Activated CD8-positive, alpha-beta memory T cell treated with anti-CD3 and anti-CD28 coated beads, Interleukin-2, amount 50 U/mL, for 24 hours (primary cell): ENCODE data around the gene MRGPRX1.
"Not testable (repeated sequence)": the region's sequence is repeated elsewhere in the genome, so short reads cannot be mapped to it uniquely, and the experiment has no call there.

Experiments
- DNase-seq: peaks from one replicate; pipeline ENCODE4 v3.0.0-alpha.2; 2020; ENCODE audit errors: extremely low read depth

Gene MRGPRX1

DNA sequence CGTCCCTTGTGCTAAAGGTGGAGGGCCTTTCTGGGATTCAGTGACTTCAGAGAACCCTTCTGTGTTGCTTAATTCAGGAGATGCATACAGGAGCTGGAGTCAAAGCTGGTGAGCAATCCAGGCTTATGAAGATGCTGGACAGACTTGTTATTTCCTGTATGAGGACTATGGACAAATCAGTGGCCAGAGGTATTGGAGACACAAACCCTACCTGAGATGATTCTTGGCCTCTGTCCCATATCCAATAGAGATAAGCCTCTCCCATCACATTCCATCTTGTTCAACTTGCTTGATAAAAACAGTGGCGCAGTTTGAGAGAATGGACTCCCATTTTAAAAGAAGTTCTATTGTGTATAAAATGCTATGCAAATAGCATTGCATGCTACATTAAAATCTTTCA is at the start of gene MRGPRX1:
Gene MRGPRX1, minus strand, starts transcription at position 101 of the 400 bp plus-strand sequence. CDS start 4,630 bp downstream, outside the sequence.
- DNase-seq: no peak

DNA sequence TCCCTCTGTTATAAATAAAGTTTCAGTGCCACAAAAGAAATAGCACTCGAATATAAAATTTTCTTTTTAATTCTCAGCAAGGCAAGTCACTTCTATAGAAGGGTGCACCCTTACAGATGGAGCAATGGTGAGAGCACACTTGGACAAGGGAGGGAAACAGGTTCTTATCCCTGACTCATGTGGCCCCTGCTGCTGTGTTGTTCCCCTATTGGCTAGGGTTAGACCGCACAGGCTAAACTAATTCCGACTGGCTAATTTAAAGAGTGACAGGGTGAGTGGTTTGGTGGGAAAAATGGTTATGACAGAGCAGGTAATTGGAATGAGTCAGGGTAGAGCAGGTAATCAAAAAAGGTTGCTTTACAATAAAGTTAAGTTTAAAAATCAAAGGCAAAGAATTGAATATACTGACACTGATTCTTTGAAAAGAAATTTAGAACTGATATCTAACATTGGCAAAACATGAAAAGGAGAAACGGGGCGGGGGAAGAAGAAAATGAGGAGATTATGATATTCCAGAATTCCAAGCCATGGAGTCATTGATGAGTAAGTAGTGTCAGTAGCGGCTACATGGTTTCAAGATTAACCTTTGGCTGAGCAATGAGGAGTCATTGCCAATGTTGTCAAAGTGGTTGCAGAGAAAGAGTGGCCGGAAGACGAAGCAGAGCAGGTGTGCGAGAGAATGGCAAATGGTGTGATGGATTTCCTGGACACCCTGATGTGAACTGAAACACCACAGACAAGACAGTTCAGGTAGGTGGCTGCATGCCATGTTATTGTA is 48.4 kb upstream of the MRGPRX1 start:
- DNase-seq: no peak

DNA sequence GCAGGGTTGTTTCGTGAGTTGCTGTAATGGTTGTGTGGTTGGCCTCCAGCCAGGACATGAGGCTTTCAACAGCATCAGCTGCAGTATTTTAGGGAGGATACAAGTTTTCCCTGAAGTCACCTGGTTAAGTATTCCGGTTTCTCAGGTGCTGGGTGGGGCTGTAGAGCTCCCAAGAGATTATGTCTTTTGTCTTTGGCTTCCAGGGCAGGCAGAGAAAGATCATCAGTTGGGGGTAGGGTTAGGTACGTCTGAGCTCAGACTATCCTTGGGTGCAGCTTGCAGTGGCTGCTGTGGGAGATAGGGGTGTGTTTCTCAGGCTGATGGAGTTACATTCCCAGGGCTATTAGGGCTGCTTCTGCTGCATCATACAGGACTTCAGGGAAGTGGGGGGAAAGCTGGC is 47.5 kb upstream of the MRGPRX1 start:
- no peak for DNase-seq

DNA sequence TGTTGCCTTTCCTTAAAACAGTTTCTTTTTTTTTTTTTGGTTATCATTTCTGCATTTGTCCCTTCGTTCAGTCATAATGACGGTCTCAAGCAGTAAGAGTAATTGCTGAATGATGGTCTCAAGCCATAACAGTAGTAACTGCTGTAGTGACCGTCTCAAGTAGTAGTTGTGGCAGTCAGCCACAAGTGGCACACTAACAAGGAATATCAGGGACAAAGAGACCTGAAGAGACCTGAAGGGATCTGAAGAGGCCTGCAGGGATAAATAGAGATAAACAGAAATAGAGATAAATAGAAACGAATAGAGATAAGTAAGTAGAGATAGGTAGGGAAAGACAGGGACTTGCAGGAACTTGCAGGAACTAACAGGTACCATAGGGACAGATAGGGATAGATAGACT is 42.7 kb upstream of the MRGPRX1 start:
- DNase-seq: no peak

DNA sequence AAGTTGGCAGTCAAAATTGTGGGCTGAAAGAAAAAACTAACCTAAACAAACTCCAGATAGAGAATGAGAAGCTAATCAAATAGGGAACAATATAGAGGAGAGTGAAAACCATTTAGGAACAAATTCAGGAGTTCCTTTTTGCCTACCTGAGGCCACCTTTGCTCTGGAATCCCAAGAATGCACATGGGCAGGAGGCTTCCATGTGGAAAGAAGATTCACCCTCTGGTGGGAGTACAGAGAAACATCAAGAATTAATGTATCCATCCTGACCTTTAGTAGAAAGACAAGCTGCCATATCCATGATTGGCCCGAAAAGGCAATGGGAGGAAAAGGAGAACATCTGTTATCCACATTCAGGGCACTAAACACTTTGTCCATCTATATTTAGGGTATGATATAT is 35.0 kb upstream of the MRGPRX1 start:
- no peak for DNase-seq

DNA sequence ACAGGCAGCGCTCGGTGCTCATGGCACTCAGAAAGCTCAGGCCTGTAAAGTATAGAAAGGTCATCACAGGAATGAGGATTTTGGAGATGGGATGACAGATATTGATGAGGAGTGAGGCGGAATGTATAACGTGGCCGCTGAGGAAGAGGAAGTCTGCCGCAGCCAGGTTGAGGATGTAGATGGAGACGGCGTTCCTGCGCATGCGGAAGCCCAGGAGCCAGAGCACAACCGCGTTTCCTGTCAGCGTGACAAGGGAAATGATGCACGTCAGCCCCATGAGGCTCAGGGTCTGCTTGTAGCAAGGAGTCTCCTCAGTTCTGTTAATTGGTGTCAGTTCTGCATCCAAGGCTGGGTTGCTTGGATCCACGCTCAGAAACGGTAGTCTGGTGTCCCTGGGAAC is 33.1 kb upstream of the MRGPRX1 start:
- no peak for DNase-seq

DNA sequence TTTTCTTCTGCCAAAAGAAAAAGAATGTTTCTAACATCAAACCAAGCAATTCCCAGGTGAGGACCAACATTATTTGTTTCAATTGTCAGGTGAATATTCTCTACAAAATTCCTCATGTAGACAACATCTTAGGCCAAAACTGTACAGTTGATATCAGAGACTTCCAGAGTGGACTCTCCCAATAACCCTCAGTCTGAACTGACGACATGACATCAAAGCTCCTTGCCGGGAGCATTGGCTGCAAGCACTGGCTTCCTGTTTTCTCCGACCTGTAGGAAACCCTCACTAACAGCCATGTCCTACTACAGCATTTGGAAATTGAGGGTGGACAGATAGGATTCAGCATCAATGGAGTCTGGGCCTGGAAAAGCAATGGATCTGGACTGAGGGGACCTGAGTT is 30.5 kb upstream of the MRGPRX1 start:
- no peak for DNase-seq

DNA sequence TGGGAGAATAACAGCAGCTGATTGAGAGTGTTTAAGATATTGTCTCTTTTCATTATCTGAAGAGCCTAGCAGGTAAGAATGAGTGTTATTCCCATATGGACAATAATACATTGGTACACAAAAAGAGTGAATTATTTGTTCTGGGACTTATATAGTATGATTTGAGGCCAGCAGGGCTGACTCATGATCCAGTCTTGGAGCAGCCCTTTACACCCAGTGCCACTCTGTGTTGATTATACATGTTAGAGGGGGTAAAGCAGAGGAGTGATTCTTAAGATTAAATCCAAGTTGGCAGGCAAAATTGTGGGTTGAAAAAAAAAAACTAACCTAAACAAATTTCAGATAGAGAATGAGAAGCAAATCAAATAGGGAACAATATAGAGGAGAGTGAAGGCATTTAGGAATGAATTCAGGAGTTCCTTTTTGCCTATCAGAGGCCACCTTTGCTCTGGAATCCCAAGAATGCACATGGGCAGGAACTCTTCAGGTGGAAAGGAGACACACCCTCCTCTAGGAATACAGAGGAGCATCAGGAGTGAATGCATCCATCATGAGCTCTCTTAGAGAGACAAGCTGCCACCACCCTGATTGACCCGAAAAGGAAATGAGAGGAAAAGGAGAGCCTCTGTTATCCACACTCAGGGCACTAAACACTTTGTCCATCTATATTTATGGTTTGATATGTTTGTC is 19.2 kb upstream of the MRGPRX1 start:
- DNase-seq: no peak

DNA sequence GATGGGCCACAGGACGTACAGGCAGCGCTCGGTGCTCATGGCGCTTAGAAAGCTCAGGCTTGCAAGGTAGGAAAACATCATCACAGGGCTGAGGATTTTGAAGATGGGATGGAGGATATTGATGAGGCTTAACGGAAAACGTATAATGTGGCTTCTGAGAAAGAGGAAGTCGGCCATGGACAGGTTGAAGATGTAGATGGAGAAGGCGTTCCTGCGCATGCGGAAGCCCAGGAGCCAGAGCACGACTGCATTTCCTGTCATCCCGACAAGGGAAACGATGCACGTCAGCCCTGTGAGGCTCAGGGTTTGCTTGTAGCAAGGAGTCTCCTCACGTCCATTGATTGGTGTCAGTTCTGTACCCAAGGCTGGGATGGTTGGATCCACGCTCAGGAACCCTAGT is 17.4 kb upstream of the MRGPRX1 start:
- DNase-seq: no peak

DNA sequence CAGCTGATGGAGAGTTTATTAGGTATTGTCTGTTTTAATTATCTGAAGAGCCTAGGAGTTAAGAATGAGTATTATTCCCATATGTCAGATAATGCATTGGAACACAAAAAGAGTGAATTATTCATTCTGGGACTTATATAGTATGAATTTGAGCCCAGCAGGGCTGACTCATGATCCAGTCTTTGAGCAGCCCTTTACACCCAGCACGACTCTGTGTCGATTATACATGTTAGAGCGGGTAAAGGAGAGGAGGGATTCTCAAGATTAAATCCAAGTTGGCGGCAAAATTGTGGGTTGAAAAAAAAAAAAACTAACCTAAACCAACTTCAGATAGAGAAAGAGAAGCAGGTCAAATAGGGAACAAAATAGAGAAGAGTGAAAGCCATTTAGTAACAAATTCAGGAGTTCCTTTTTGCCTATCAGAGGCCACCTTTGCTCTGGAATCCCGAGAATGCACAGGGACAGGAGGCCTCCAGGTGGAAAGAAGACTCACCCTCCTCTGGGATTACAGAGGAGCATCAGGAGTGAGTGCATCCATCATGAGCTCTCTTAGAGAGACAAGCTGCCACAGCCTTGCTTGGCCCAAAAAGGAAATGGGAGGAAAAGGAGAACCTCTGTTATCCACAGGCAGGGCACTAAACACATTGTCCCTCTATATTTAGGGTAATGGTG is 3.1 kb downstream of the MRGPRX1 start:
- no peak for DNase-seq

DNA sequence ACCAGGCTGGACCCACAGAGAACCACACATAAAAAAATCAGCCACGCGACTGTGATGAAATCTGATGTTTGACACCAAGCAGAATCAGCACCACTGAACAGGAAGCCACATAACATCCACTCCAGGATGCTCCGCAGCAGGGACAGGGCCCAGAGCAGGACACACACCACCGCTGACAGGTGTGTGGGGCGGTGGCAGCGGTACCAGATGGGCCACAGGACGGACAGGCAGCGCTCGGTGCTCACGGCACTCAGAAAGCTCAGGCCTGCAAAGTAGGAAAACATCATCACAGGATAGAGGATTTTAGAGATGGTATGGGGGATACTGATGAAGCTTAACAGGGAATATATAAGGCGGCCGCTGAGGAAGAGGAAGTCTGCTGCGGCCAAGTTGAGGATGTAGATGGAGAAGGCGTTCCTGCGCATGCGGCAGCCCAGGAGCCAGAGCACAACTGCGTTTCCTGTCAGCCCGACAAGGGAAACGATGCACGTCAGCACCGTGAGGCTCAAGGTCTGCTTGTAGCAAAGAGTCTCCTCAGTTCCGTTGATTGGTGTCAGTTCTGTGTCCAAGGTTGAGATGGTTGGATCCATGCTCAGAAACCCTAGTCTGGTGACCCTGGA is 4.9 kb downstream of the MRGPRX1 start:
- no peak for DNase-seq

DNA sequence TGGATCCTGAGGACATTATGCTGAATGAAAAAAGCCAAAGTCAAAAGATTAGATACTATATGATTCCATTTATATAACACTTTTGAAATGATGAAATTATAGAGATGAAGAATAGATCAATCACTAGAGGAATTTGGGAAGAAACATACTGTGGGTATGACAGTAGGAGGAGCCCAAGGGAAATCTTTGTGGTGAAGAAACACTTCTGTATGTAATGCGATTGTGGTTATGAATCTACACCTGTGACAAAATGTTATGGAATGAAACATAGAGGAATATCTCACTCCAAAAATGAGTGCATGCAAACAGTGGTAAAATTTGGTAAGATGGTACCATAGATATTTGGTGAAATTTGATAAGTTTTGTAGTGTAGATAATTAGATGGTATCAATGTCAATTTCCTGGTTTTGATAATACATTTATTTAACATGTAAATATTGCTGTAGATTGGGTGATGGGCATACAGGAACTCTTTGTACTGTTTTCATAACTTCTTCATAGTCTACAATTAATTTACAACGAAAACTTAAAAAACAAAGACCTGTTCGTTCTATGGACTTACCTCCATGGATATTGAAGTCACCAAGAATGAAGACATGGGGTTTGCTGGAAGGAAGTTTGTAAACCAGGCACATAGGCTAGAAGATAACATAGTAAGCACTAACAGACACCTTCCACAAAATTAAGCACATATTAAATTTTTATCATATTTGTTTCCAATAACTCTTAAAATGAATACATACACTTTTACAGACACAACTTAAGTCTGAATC is 11.5 kb downstream of the MRGPRX1 start:
- DNase-seq: no peak

DNA sequence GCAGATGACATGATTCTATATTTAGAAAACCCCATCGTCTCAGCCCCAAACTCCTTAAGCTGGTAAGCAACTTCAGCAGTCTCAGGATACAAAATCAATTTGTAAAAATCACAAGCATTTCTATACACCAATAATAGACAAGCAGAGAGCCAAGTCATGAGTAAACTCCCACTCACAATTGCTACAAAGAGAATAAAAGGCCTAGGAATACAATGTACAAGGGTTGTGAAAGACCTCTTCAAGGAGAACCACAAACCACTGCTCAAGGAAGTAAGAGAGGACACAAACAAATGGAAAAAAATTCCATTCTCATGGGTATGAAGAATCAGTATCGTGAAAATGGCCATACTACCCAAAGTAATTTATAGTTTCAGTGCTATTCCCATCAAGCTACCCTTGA is 13.8 kb downstream of the MRGPRX1 start:
- DNase-seq: not testable (repeated sequence)

DNA sequence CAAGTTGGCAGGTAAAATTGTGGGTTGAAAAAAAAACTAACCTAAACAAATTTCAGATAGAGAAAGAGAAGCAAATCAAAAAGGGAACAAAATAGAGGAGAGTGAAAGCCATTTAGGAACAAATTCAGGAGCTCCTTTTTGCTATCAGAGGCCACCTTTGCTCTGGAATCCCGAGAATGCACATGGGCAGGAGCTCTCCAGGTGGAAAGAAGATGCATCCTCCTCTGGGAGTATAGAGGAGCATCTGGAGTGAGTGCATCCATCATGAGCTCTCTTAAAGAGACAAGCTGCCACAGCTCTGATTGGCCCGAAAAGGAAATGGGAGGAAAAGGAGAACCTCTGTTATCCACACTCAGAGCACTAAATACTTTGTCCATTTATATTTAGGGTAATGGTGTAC is 26.3 kb downstream of the MRGPRX1 start:
- DNase-seq: no peak

DNA sequence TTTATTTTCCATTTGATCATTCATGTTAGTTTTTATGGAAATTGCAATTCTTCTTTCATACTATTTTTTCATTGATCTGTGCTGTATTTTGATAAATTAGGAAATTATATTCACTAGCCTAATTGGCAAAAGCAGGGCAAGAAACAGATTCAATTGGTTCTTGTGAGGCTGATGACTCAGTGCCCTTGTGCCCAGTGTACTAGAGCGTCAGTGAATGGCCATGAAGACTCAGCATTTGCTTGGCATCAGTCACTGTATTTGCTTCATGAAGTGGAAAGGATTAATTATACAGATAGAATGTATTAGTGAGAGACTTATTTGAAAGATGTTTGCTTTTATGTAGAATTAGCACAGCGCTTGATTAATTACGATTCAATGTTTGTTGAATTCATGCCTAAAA is 31.8 kb downstream of the MRGPRX1 start:
- no peak for DNase-seq

DNA sequence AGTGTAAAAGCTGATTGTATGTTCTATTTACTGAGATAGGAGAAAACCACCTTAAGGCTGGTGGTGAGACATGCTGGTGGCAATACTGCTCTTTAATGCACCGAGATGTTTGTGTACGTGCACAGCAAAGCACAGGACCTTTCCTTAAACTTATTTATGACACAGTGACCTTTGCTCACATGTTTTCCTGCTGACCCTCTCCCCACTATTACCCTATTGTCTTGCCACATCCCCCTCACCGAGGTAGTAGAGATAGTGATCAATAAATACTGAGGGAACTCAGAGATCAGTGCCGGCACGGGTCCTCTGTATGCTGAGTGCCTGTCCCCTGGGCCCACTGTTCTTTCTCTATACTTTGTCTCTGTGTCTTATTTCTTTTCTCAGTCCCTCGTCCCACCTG is 38.6 kb downstream of the MRGPRX1 start:
- not testable (repeated sequence) for DNase-seq

DNA sequence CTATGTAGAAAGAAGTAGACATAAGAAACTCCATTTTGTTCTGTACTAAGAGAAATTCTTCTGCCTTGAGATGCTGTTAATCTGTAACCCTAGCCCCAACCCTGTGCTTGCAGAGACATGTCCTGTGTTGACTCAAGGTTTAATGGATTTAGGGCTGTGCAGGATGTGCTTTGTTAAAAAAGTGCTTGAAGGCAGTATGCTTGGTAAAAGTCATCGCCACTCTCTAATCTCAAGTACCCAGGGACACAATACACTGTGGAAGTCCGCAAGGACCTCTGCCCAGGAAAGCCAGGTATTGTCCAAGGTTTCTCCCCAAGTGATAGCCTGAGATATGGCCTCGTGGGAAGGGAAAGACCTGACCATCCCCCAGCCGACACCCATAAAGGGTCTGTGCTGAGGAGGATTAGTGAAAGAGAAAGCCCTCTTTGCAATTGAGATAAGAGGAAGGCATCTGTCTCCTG is 39.0 kb downstream of the MRGPRX1 start:
- DNase-seq: not testable (repeated sequence)

DNA sequence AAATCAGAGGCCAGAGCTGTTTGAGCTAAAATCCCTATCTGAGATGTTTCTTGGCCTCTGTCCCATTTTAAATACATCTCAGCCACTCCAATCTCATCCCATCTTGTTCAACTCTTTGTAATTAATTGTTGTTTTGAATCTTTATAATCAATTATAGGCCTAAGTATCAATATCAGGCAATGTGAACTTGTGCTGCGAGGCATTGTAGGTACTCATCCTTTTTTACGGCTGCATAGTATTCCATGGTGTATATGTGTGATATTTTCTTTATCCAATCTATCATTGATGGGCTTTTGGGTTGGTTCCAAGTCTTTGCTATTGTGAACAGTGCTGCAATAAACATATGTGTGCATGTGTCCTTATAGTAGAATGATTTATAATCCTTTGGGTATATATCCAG is 47.5 kb downstream of the MRGPRX1 start:
- not testable (repeated sequence) for DNase-seq

DNA sequence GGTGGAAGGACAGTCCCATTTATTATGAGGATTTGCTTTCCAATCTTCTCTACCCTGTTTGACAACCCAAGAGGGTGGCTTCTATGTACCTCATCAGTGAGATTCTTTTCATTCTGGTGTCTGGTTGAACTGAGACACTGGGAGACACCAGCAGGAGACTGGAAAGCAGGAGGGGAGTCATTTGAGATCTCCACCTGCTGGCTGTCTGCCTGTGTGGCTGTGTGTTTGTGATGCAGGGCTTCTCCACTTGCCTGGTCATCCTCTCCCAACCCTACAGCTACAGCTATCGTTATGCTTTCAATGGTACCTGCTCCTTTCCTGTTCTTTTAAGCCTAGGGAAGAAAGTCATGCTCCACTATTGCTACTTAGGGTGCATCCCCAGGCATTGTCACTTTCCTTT is 48.6 kb downstream of the MRGPRX1 start:
- no peak for DNase-seq
